Keratinocyte (primary cell): Measurements from ENCODE around the gene FAM78B. TPM values are rescaled to one million over a fixed set of nuclear protein-coding genes. Genes with fewer than 3 reads are reported as not detected.

Experiments used
- DNase-seq: peaks from one replicate; pipeline ENCODE4 v3.0.0-alpha.2; 2011; ENCODE audit warnings: low read depth, missing footprints, low spot score
- FAIRE-seq: peaks from 2 replicates; lab custom pipeline; 2011; peaks lifted over from hg19 to GRCh38; lab: Jason Lieb, UNC
- H2AFZ ChIP-seq: 2 replicates; pipeline ENCODE4 v1.6.0; 2012; ENCODE audit warnings: low read length, control low read depth, inconsistent platforms; ENCODE audit not compliant: control insufficient read depth
- H3K27ac ChIP-seq: 2 replicates; pipeline ENCODE4 v1.5.1; 2011; ENCODE audit warnings: low read length; ENCODE audit not compliant: control insufficient read depth, insufficient read depth
- H3K27me3 ChIP-seq: 3 replicates; pipeline ENCODE4 v1.6.0; 2011; ENCODE audit warnings: low read length; ENCODE audit not compliant: control insufficient read depth, insufficient read depth; ENCODE audit errors: extremely low read depth
- H3K36me3 ChIP-seq, 2 experiments: 2 replicates in 1 of 2; 3 replicates in 1 of 2; pipeline ENCODE4 v1.5.1; 2011; ENCODE audit warnings: low read length in 2 of 2, mild to moderate bottlenecking in 1 of 2; ENCODE audit not compliant: control insufficient read depth in 2 of 2, insufficient read depth in 2 of 2; ENCODE audit errors: extremely low read depth in 1 of 2
- H3K4me1 ChIP-seq: 3 replicates; pipeline ENCODE4 v1.5.1; 2011; ENCODE audit warnings: low read length; ENCODE audit not compliant: control insufficient read depth, insufficient read depth; ENCODE audit errors: extremely low read depth
- H3K4me2 ChIP-seq: 3 replicates; pipeline ENCODE4 v1.6.0; 2011; ENCODE audit warnings: low read depth, low read length; ENCODE audit not compliant: control insufficient read depth, insufficient read depth; ENCODE audit errors: extremely low read depth
- H3K4me3 ChIP-seq, 3 experiments: fragments of 200-600 bp in 1 of 3; sonication (generic) in 1 of 3; 2 replicates in 2 of 3; 3 replicates in 1 of 3; pipeline ENCODE4 v1.5.1; 2011 to 2016; ENCODE audit warnings: low read length in 3 of 3, mild to moderate bottlenecking in 3 of 3, control low read depth in 2 of 3, inconsistent platforms in 1 of 3, low read depth in 1 of 3, mixed read lengths in 1 of 3, mixed run types in 1 of 3, moderate library complexity in 1 of 3; ENCODE audit not compliant: control insufficient read depth in 2 of 3, insufficient read depth in 2 of 3; ENCODE audit errors: extremely low read depth in 1 of 3
- H3K79me2 ChIP-seq: 2 replicates; pipeline ENCODE4 v1.6.0; 2012; ENCODE audit warnings: low read length; ENCODE audit not compliant: control insufficient read depth, insufficient read depth
- H3K9ac ChIP-seq: 3 replicates; pipeline ENCODE4 v1.6.0; 2011; ENCODE audit warnings: low read length; ENCODE audit not compliant: control insufficient read depth, insufficient read depth; ENCODE audit errors: extremely low read depth
- H3K9me1 ChIP-seq: 3 replicates; pipeline ENCODE4 v1.6.0; 2011; ENCODE audit warnings: low read length; ENCODE audit not compliant: control insufficient read depth, insufficient read depth; ENCODE audit errors: extremely low read depth
- H3K9me3 ChIP-seq: 2 replicates; pipeline ENCODE4 v1.5.1; 2012; ENCODE audit warnings: low read depth, low read length; ENCODE audit not compliant: control insufficient read depth
- H4K20me1 ChIP-seq: 3 replicates; pipeline ENCODE4 v1.6.0; 2011; ENCODE audit warnings: low read length; ENCODE audit not compliant: control insufficient read depth, insufficient read depth; ENCODE audit errors: extremely low read depth
- CTCF ChIP-seq, 3 experiments: IDR thresholded peaks in 1 of 3; conservative IDR thresholded peaks in 1 of 3; optimal IDR thresholded peaks in 1 of 3; 2 replicates in 2 of 3; 3 replicates in 1 of 3; pipeline versions ENCODE3 to v1.5.1; 2011; ENCODE audit warnings: low read length in 3 of 3, mild to moderate bottlenecking in 3 of 3, moderate library complexity in 2 of 3, control low read depth in 1 of 3, inconsistent platforms in 1 of 3; ENCODE audit not compliant: insufficient read depth in 2 of 3; ENCODE audit errors: extremely low read depth in 1 of 3
- EZH2 ChIP-seq: IDR thresholded peaks from one replicate; pipeline ENCODE4 v1.6.1; 2012; ENCODE audit warnings: inconsistent platforms, mild to moderate bottlenecking, low read length, moderate library complexity
- dilution Hi-C: fragments of 300-500 bp; cut with MboI; formaldehyde crosslinking; loops from one replicate; pipeline ENCODE4 v1.7.0; 2020; ENCODE audit warnings: low sequenced_read_pairs; ENCODE audit not compliant: extremely low pct_ligation_motif_present
- polyA plus RNA-seq, 5 experiments: library from polyadenylated mRNA; depleted of rRNA in 3 of 5; stranded (reverse) in 3 of 5; stranded (forward) in 1 of 5; unstranded in 1 of 5; fragments of >200 nt; gene quantifications; 1 replicate in 1 of 5; 2 replicates in 3 of 5; 3 replicates in 1 of 5; pipeline versions ENCODE4 v1.2.1 to v1.2.3, GENCODE V29; 2011 to 2012; ENCODE audit warnings: missing spikeins in 2 of 5, low read depth in 1 of 5, low replicate concordance in 1 of 5

FAM78B gene
- polyA plus RNA-seq, 1 donor (not counting 4 experiments of a cell fraction or from before 2014, with no cell fraction given) = 0.07 TPM

GRCh38 chr1:166032572-166033371 lies 134.0 kb downstream of the FAM78B start:
- H4K20me1 ChIP-seq = no peaks in the 10 kb centered on the region
- H3K4me3 ChIP-seq = no peak overlapping the region
- H3K4me1 ChIP-seq = no peaks in the 10 kb centered on the region
- H3K9me3 ChIP-seq = no peaks in the 10 kb centered on the region
- H3K79me2 ChIP-seq = no peaks in the 10 kb centered on the region
- no peak overlapping the region for H3K9ac ChIP-seq
- TF ChIP-seq EZH2 (no peak), CTCF (optimal IDR thresholded peaks at IDR 0.05 in 1 of 3, IDR thresholded peaks at IDR 0.05 in 1 of 3, conservative IDR thresholded peaks at IDR 0.05 in 1 of 3; ENCODE audit: extremely low read depth in 1 of 3, insufficient read depth in 2 of 3, low read length in 3 of 3) (no peak)
- no peak overlapping the region for H3K4me2 ChIP-seq
- H3K9me1 ChIP-seq = no peaks in the 10 kb centered on the region
- no peaks in the 10 kb centered on the region for H3K36me3 ChIP-seq
- FAIRE-seq = no peak
- dilution Hi-C loops = no loop called here
- no peaks in the 10 kb centered on the region for H3K27me3 ChIP-seq
- DNase-seq = no peak
- H3K27ac ChIP-seq = no peak overlapping the region
- H2AFZ ChIP-seq = no peak overlapping the region

GRCh38 chr1:166031932-166032571 lies 134.7 kb downstream of the FAM78B start:
- H3K27ac ChIP-seq = no peak overlapping the region
- H3K27me3 ChIP-seq = no peaks in the 10 kb centered on the region
- H3K4me3 ChIP-seq = no peak overlapping the region
- no peak overlapping the region for H2AFZ ChIP-seq
- no peaks in the 10 kb centered on the region for H4K20me1 ChIP-seq
- no peaks in the 10 kb centered on the region for H3K9me1 ChIP-seq
- H3K36me3 ChIP-seq = no peaks in the 10 kb centered on the region
- TF ChIP-seq CTCF (optimal IDR thresholded peaks at IDR 0.05 in 1 of 3, IDR thresholded peaks at IDR 0.05 in 1 of 3, conservative IDR thresholded peaks at IDR 0.05 in 1 of 3; ENCODE audit: extremely low read depth in 1 of 3, insufficient read depth in 2 of 3, low read length in 3 of 3) = no peak
- no peak for TF ChIP-seq EZH2
- FAIRE-seq (no peak), DNase-seq (no peak)
- no peaks in the 10 kb centered on the region for H3K9me3 ChIP-seq
- H3K4me2 ChIP-seq = no peak overlapping the region
- dilution Hi-C loops = no loop called here
- no peaks in the 10 kb centered on the region for H3K4me1 ChIP-seq
- no peaks in the 10 kb centered on the region for H3K79me2 ChIP-seq
- no peak overlapping the region for H3K9ac ChIP-seq
